K562 (cell line): ENCODE data around the gene SRMS. TPM values are rescaled to one million over a fixed set of nuclear protein-coding genes. Genes with fewer than 3 reads are reported as not detected.

Experiments
- FOXA3 ChIP-seq, 2 experiments: fragments of 450-650 bp in 1 of 2; sonication (generic) in 1 of 2; formaldehyde crosslinking; IDR thresholded peaks in 1 of 2; conservative IDR thresholded peaks in 1 of 2; 2 replicates each; pipeline versions ENCODE4 v1.4.0 to v1.8.0; 2020 to 2022; ENCODE audit warnings: mild to moderate bottlenecking in 2 of 2, missing genetic modification reagents in 1 of 2
- ZNF140 ChIP-seq: fragments of 250-450 bp; sonication (Bioruptor Pico); IDR thresholded peaks from 2 replicates; pipeline ENCODE4 v1.8.0; 2021; ENCODE audit warnings: moderate library complexity, mild to moderate bottlenecking, inconsistent platforms
- polyA plus RNA-seq, 8 experiments: library from polyadenylated mRNA; depleted of rRNA in 4 of 8; stranded (reverse) in 5 of 8; unstranded in 3 of 8; fragments of >200 nt; fragmentation: Nextera tagmentation in 2 of 8; fragmentation: Illumina TruSeq in 1 of 8; extraction: Ambion mirVana in 2 of 8; extraction: Trizol in 1 of 8; gene quantifications; 2 replicates each; pipeline versions ENCODE4 v1.2.1 to v1.2.3, GENCODE V29; 2011 to 2014; ENCODE audit warnings: inconsistent platforms in 1 of 8, missing spikeins in 1 of 8
- total RNA-seq, 7 experiments: library from RNA; depleted of rRNA in 6 of 7; stranded (reverse); fragments of >200 nt in 6 of 7; fragmentation: Illumina TruSeq in 2 of 7; extraction: Trizol in 2 of 7; gene quantifications; 2 replicates each; pipeline versions ENCODE4 v1.2.1 to v1.2.3, GENCODE V29; 2011 to 2021; ENCODE audit warnings: low replicate concordance in 1 of 7

Gene SRMS
- total and polyA plus RNA-seq, 9 of the 15 experiments (the other 6 are each of a cell fraction or from before 2014, with no cell fraction given), result 0.07 TPM; not detected in 8

- TF ChIP-seq ZNF140 (no peak), FOXA3 (CRISPR knock-in tag; conservative IDR thresholded peaks at IDR 0.05 in 1 of 2, IDR thresholded peaks at IDR 0.05 in 1 of 2) (no peak)
- TF ChIP-seq, all 486 proteins: peak for 0
Observed at GRCh38 chr20:63491078-63491477, 56.5 kb downstream of the SRMS start (continued).

Other genes with a start within 250 kb of the SRMS start
Only the 7 nearest of the 15 such genes appear.
- gene KCNQ2, start 75.1 kb downstream of the SRMS start, total RNA-seq (2014; rRNA removed), result not detected in 2 replicates
- gene KCNQ2, start 75.1 kb downstream of the SRMS start, total RNA-seq (2014; rRNA removed; fragmentation: Illumina TruSeq; extraction: Trizol), result not detected in 2 replicates
- not detected in 2 replicates for gene KCNQ2, start 75.1 kb downstream of the SRMS start, total RNA-seq (2015; rRNA removed; fragmentation: Illumina TruSeq; extraction: Trizol)
- 0.13 and 0.40 TPM in 2 replicates for gene KCNQ2, start 75.1 kb downstream of the SRMS start, total RNA-seq (2021)
- 0.08 TPM in 1 of 2 replicates, not detected in the other for gene KCNQ2, start 75.1 kb downstream of the SRMS start, polyA plus RNA-seq (2011; rRNA removed)
- not detected in 2 replicates for gene KCNQ2, start 75.1 kb downstream of the SRMS start, polyA plus RNA-seq (2014; fragmentation: Illumina TruSeq; extraction: Trizol)
- not detected for gene KCNQ2, start 75.1 kb downstream of the SRMS start, polyA plus RNA-seq (2014; fragmentation: Nextera tagmentation; extraction: Ambion mirVana)
- gene KCNQ2, start 75.1 kb downstream of the SRMS start, polyA plus RNA-seq (2014; rRNA removed), result 0.16 TPM in 1 of 2 replicates, not detected in the other
- gene EEF1A2, start 48.7 kb downstream of the SRMS start, total RNA-seq (2014; rRNA removed), result 20.9 and 24.8 TPM in 2 replicates
- gene EEF1A2, start 48.7 kb downstream of the SRMS start, total RNA-seq (2014; rRNA removed; fragmentation: Illumina TruSeq; extraction: Trizol), result 8.7 and 11.5 TPM in 2 replicates
- 7.7 and 8.7 TPM in 2 replicates for gene EEF1A2, start 48.7 kb downstream of the SRMS start, total RNA-seq (2015; rRNA removed; fragmentation: Illumina TruSeq; extraction: Trizol)
- 29.0 and 29.6 TPM in 2 replicates for gene EEF1A2, start 48.7 kb downstream of the SRMS start, total RNA-seq (2021)
- gene EEF1A2, start 48.7 kb downstream of the SRMS start, polyA plus RNA-seq (2011; rRNA removed), result 9.6 and 11.8 TPM in 2 replicates
- gene EEF1A2, start 48.7 kb downstream of the SRMS start, polyA plus RNA-seq (2014; fragmentation: Illumina TruSeq; extraction: Trizol), result 27.2 and 29.6 TPM in 2 replicates
- gene EEF1A2, start 48.7 kb downstream of the SRMS start, polyA plus RNA-seq (2014; fragmentation: Nextera tagmentation; extraction: Ambion mirVana), result under 1 TPM; 0.04 to 0.58 TPM
- gene EEF1A2, start 48.7 kb downstream of the SRMS start, polyA plus RNA-seq (2014; rRNA removed), result 10.9 and 11.4 TPM in 2 replicates
- gene PPDPF, start 27.0 kb downstream of the SRMS start, total RNA-seq (2014; rRNA removed), result 73.9 and 86.1 TPM in 2 replicates
- 2.3 and 4.5 TPM in 2 replicates for gene PPDPF, start 27.0 kb downstream of the SRMS start, total RNA-seq (2014; rRNA removed; fragmentation: Illumina TruSeq; extraction: Trizol)
- gene PPDPF, start 27.0 kb downstream of the SRMS start, total RNA-seq (2015; rRNA removed; fragmentation: Illumina TruSeq; extraction: Trizol), result 10.5 and 16.6 TPM in 2 replicates
- gene PPDPF, start 27.0 kb downstream of the SRMS start, total RNA-seq (2021), result 220 and 233 TPM in 2 replicates
- gene PPDPF, start 27.0 kb downstream of the SRMS start, polyA plus RNA-seq (2011; rRNA removed), result 4.5 and 9.8 TPM in 2 replicates
- gene PPDPF, start 27.0 kb downstream of the SRMS start, polyA plus RNA-seq (2014; fragmentation: Illumina TruSeq; extraction: Trizol), result 11.2 and 59.1 TPM in 2 replicates
- under 1 TPM; 0.77 to 0.85 TPM for gene PPDPF, start 27.0 kb downstream of the SRMS start, polyA plus RNA-seq (2014; fragmentation: Nextera tagmentation; extraction: Ambion mirVana)
- gene PPDPF, start 27.0 kb downstream of the SRMS start, polyA plus RNA-seq (2014; rRNA removed), result 98.3 and 99.6 TPM in 2 replicates
- not detected in 2 replicates for gene PTK6, start 10.4 kb downstream of the SRMS start, total RNA-seq (2014; rRNA removed)
- not detected in 2 replicates for gene PTK6, start 10.4 kb downstream of the SRMS start, total RNA-seq (2014; rRNA removed; fragmentation: Illumina TruSeq; extraction: Trizol)
- gene PTK6, start 10.4 kb downstream of the SRMS start, total RNA-seq (2015; rRNA removed; fragmentation: Illumina TruSeq; extraction: Trizol), result not detected in 2 replicates
- gene PTK6, start 10.4 kb downstream of the SRMS start, total RNA-seq (2021), result not detected in 2 replicates
- gene PTK6, start 10.4 kb downstream of the SRMS start, polyA plus RNA-seq (2011; rRNA removed), result not detected in 2 replicates
- gene PTK6, start 10.4 kb downstream of the SRMS start, polyA plus RNA-seq (2014; fragmentation: Illumina TruSeq; extraction: Trizol), result not detected in 2 replicates
- gene PTK6, start 10.4 kb downstream of the SRMS start, polyA plus RNA-seq (2014; fragmentation: Nextera tagmentation; extraction: Ambion mirVana), result not detected
- gene PTK6, start 10.4 kb downstream of the SRMS start, polyA plus RNA-seq (2014; rRNA removed), result 0.07 TPM in 1 of 2 replicates, not detected in the other
- gene FNDC11, start 6.4 kb upstream of the SRMS start, total RNA-seq (2014; rRNA removed), result 0.64 and 0.65 TPM in 2 replicates
- 0.06 TPM in 1 of 2 replicates, not detected in the other for gene FNDC11, start 6.4 kb upstream of the SRMS start, total RNA-seq (2014; rRNA removed; fragmentation: Illumina TruSeq; extraction: Trizol)
- 0.14 and 0.23 TPM in 2 replicates for gene FNDC11, start 6.4 kb upstream of the SRMS start, total RNA-seq (2015; rRNA removed; fragmentation: Illumina TruSeq; extraction: Trizol)
- gene FNDC11, start 6.4 kb upstream of the SRMS start, total RNA-seq (2021), result 0.74 and 0.89 TPM in 2 replicates
- gene FNDC11, start 6.4 kb upstream of the SRMS start, polyA plus RNA-seq (2011; rRNA removed), result 1.2 TPM in 2 replicates
- gene FNDC11, start 6.4 kb upstream of the SRMS start, polyA plus RNA-seq (2014; fragmentation: Illumina TruSeq; extraction: Trizol), result 0.15 and 0.39 TPM in 2 replicates
- gene FNDC11, start 6.4 kb upstream of the SRMS start, polyA plus RNA-seq (2014; fragmentation: Nextera tagmentation; extraction: Ambion mirVana), result under 1 TPM in 1 of 2 experiments, not detected in 1; 0.08 TPM
- gene FNDC11, start 6.4 kb upstream of the SRMS start, polyA plus RNA-seq (2014; rRNA removed), result 1.2 and 2.3 TPM in 2 replicates
- gene HELZ2, start 26.5 kb upstream of the SRMS start, total RNA-seq (2014; rRNA removed), result 5.0 and 5.9 TPM in 2 replicates
- 0.26 and 0.69 TPM in 2 replicates for gene HELZ2, start 26.5 kb upstream of the SRMS start, total RNA-seq (2014; rRNA removed; fragmentation: Illumina TruSeq; extraction: Trizol)
- 2.4 and 3.5 TPM in 2 replicates for gene HELZ2, start 26.5 kb upstream of the SRMS start, total RNA-seq (2015; rRNA removed; fragmentation: Illumina TruSeq; extraction: Trizol)
- gene HELZ2, start 26.5 kb upstream of the SRMS start, total RNA-seq (2021), result 7.8 and 9.1 TPM in 2 replicates
- gene HELZ2, start 26.5 kb upstream of the SRMS start, polyA plus RNA-seq (2011; rRNA removed), result 3.3 and 3.5 TPM in 2 replicates
- 2.3 and 3.5 TPM in 2 replicates for gene HELZ2, start 26.5 kb upstream of the SRMS start, polyA plus RNA-seq (2014; fragmentation: Illumina TruSeq; extraction: Trizol)
- gene HELZ2, start 26.5 kb upstream of the SRMS start, polyA plus RNA-seq (2014; fragmentation: Nextera tagmentation; extraction: Ambion mirVana), result under 1 TPM in 1 of 2 experiments, not detected in 1; 0.03 TPM
- 2.8 and 5.0 TPM in 2 replicates for gene HELZ2, start 26.5 kb upstream of the SRMS start, polyA plus RNA-seq (2014; rRNA removed)
- 10.2 and 11.5 TPM in 2 replicates for gene GMEB2, start 79.4 kb upstream of the SRMS start, total RNA-seq (2014; rRNA removed)
- 2.6 and 2.8 TPM in 2 replicates for gene GMEB2, start 79.4 kb upstream of the SRMS start, total RNA-seq (2014; rRNA removed; fragmentation: Illumina TruSeq; extraction: Trizol)
- gene GMEB2, start 79.4 kb upstream of the SRMS start, total RNA-seq (2015; rRNA removed; fragmentation: Illumina TruSeq; extraction: Trizol), result 5.2 and 5.5 TPM in 2 replicates
- 11.5 and 13.9 TPM in 2 replicates for gene GMEB2, start 79.4 kb upstream of the SRMS start, total RNA-seq (2021)
- 7.4 and 8.1 TPM in 2 replicates for gene GMEB2, start 79.4 kb upstream of the SRMS start, polyA plus RNA-seq (2011; rRNA removed)
- 6.3 and 8.8 TPM in 2 replicates for gene GMEB2, start 79.4 kb upstream of the SRMS start, polyA plus RNA-seq (2014; fragmentation: Illumina TruSeq; extraction: Trizol)
- gene GMEB2, start 79.4 kb upstream of the SRMS start, polyA plus RNA-seq (2014; fragmentation: Nextera tagmentation; extraction: Ambion mirVana), result under 1 TPM; 0.03 to 0.08 TPM
- gene GMEB2, start 79.4 kb upstream of the SRMS start, polyA plus RNA-seq (2014; rRNA removed), result 8.4 and 8.5 TPM in 2 replicates